Measurements from ENCODE around the gene SIK3.

- TF ChIP-seq EP300 (IDR thresholded peaks at IDR 0.05; ENCODE audit: borderline replicate concordance) (no peak), EGR1 (IDR thresholded peaks at IDR 0.05) (no peak), RAD21 (IDR thresholded peaks at IDR 0.05; ENCODE audit: low read depth) (no peak), USF1 (IDR thresholded peaks at IDR 0.05) (no peak), CEBPB (IDR thresholded peaks at IDR 0.05) (no peak), CREB1 (IDR thresholded peaks at IDR 0.05; ENCODE audit: low read depth) (no peak), NFIC (IDR thresholded peaks at IDR 0.05) (no peak), REST (IDR thresholded peaks at IDR 0.05; ENCODE audit: low read depth) (no peak), TAF1 (IDR thresholded peaks at IDR 0.05; ENCODE audit: low read depth) (no peak), TEAD4 (IDR thresholded peaks at IDR 0.05) (no peak), YY1 (IDR thresholded peaks at IDR 0.05; ENCODE audit: low read depth) (no peak)
- TF ChIP-seq, protein P1, sequence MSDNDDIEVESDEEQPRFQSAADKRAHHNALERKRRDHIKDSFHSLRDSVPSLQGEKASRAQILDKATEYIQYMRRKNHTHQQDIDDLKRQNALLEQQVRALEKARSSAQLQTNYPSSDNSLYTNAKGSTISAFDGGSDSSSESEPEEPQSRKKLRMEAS (IDR thresholded peaks at IDR 0.05): no peak
These were observed 47.1 kb upstream of the SIK3 start for GRCh38 chr11:117145393-117145761.
